Mesothelial cell of epicardium (in vitro differentiated cells): ENCODE measurements around the gene ZNF614. TPM values are rescaled to one million over a fixed set of nuclear protein-coding genes. Genes with fewer than 3 reads are reported as not detected.
A peak's percentile ranks its signal among the peaks of the same experiment; 100 is the strongest.
"Not testable (repeated sequence)": the region's sequence is repeated elsewhere in the genome, so short reads cannot be mapped to it uniquely, and the experiment has no call there.

Experiments used
- DNase-seq, 2 experiments: peaks; one replicate each; pipeline ENCODE4 v3.0.0; 2021; ENCODE audit warnings: low spot score in 2 of 2; ENCODE audit not compliant: unreplicated experiment in 2 of 2
- H3K27ac Mint-ChIP-seq: 2 replicates; pipeline ENCODE4 v1.8.0; 2021; ENCODE audit warnings: mixed read lengths
- H3K27me3 Mint-ChIP-seq: 2 replicates; pipeline ENCODE4 v1.8.0; 2021; ENCODE audit warnings: low read depth, mixed read lengths
- H3K36me3 Mint-ChIP-seq: 2 replicates; pipeline ENCODE4 v1.8.0; 2021; ENCODE audit warnings: mixed read lengths
- H3K4me1 Mint-ChIP-seq: 2 replicates; pipeline ENCODE4 v1.8.0; 2021; ENCODE audit warnings: mixed read lengths
- H3K4me3 Mint-ChIP-seq: 2 replicates; pipeline ENCODE4 v1.8.0; 2021; ENCODE audit warnings: mild to moderate bottlenecking, moderate library complexity, mixed read lengths
- H3K9me3 Mint-ChIP-seq: 2 replicates; pipeline ENCODE4 v1.8.0; 2021; ENCODE audit warnings: mixed read lengths
- total RNA-seq: library from RNA; stranded (reverse); gene quantifications from 3 replicates; pipeline ENCODE4 v1.2.1, GENCODE V29; 2021
- TF ChIP-seq, protein P1 (sequence below): fragments of 200-600 bp; sonication (generic); IDR thresholded peaks from one replicate; pipeline ENCODE4 v1.5.0; 2021; ENCODE audit warnings: antibody characterized with exemption; ENCODE audit not compliant: unreplicated experiment

ZNF614 gene
- total RNA-seq, 1 donor from 2014 or later: 13.9 TPM

DNA sequence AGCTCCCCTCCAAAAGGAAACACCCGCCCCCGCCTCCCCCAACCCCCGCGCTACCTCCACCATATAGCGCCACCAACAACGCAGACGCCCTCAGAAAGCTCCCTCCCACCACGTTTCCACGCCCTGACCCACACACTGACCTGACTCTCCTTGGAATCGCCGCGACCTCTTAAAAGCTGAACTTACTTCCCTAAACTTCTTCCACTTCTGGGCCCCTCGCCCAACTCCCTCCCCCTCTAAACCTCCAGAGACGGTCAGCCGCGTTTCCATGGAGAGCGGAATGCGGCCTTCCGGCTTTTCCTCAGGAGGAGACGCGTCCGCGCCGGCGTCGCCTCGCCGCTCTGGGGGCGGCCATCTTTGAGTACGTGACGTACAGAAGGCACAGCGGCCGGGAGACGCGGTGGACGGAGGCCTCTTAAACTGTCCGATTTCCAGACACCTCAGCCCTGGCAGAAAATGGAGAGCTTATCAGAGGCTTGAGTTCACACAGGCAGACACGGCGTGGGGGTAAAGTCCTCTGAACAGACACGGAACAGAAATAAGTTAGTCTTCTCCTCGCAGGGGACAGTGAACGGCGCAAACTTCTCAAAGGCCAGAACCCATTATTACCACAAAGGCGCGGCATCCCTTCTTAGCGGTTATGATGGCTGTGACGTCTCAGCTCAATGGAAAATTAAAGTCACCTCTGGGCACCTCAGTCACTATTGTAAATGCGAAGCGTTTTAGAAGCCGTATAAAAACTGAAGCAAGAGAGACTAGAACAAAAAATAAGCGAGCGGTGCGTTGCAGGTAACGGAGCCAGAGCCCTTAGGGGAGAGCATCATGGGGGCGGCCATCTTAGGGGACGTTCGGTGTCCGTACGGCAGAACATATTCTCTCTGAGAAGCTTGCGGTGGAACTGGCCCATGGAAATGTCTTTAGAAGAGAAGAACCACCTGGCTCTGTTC is 20.6 kb upstream of the ZNF614 start, which contains the start of gene ZNF432:
Gene ZNF432 (minus strand): TSS at position 284 of the 947 bp plus-strand sequence. CDS start 1,970 bp downstream, outside the sequence.
- peaks cover 42% of the 10 kb centered on the region for H3K9me3 Mint-ChIP-seq
- TF ChIP-seq, protein P1, sequence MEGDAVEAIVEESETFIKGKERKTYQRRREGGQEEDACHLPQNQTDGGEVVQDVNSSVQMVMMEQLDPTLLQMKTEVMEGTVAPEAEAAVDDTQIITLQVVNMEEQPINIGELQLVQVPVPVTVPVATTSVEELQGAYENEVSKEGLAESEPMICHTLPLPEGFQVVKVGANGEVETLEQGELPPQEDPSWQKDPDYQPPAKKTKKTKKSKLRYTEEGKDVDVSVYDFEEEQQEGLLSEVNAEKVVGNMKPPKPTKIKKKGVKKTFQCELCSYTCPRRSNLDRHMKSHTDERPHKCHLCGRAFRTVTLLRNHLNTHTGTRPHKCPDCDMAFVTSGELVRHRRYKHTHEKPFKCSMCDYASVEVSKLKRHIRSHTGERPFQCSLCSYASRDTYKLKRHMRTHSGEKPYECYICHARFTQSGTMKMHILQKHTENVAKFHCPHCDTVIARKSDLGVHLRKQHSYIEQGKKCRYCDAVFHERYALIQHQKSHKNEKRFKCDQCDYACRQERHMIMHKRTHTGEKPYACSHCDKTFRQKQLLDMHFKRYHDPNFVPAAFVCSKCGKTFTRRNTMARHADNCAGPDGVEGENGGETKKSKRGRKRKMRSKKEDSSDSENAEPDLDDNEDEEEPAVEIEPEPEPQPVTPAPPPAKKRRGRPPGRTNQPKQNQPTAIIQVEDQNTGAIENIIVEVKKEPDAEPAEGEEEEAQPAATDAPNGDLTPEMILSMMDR: no peak
- H3K36me3 Mint-ChIP-seq: peaks cover 59% of the 10 kb centered on the region
- peak; percentile 82 to 90 for DNase-seq
- peak within 1 kb of the TSS; percentile 99 for H3K27ac Mint-ChIP-seq
- peaks cover 10% of the 10 kb centered on the region for H3K4me1 Mint-ChIP-seq
- H3K4me3 Mint-ChIP-seq: peak within 1 kb of the TSS; percentile 92
- H3K27me3 Mint-ChIP-seq: no peaks in the 10 kb centered on the region

- Mint-ChIP-seq H3K27ac (no peak overlapping the region), H3K4me1 (no peaks in the 10 kb centered on the region), H3K27me3 (no peaks in the 10 kb centered on the region), H3K36me3 (peaks cover 90% of the 10 kb centered on the region), H3K4me3 (no peak overlapping the region), H3K9me3 (peaks cover 60% of the 10 kb centered on the region)
- TF ChIP-seq, protein P1: no peak
- DNase-seq: no peak
Measured at GRCh38 chr19:52039169-52039568, 11.0 kb upstream of the ZNF614 start.

- DNase-seq: no peak
- Mint-ChIP-seq H3K27ac (no peak overlapping the region), H3K4me1 (no peaks in the 10 kb centered on the region), H3K9me3 (peaks cover 72% of the 10 kb centered on the region), H3K36me3 (peaks cover 83% of the 10 kb centered on the region), H3K27me3 (no peaks in the 10 kb centered on the region), H3K4me3 (no peak overlapping the region)
- TF ChIP-seq, protein P1: no peak
Measured at GRCh38 chr19:52034051-52034728, 6.0 kb upstream of the ZNF614 start.

DNA sequence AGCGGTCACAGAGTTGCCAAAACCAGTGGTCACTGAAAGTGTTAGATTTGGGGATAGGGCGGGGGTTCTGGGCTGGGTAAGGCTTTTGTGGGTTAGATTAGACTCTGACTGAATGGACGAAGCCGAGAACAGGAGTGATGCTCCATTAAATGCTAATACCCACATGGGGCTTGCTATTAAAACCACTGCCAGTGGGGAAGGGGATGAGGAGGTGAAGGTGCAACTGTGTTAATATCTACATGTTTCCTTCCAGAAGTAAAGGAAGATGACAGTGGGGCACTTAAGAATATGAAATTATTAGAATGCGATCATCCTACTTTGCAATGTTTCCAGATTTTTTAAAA is 573 bp upstream of the ZNF614 start:
- peak overlapping the region; percentile 94 for H3K4me3 Mint-ChIP-seq

DNA sequence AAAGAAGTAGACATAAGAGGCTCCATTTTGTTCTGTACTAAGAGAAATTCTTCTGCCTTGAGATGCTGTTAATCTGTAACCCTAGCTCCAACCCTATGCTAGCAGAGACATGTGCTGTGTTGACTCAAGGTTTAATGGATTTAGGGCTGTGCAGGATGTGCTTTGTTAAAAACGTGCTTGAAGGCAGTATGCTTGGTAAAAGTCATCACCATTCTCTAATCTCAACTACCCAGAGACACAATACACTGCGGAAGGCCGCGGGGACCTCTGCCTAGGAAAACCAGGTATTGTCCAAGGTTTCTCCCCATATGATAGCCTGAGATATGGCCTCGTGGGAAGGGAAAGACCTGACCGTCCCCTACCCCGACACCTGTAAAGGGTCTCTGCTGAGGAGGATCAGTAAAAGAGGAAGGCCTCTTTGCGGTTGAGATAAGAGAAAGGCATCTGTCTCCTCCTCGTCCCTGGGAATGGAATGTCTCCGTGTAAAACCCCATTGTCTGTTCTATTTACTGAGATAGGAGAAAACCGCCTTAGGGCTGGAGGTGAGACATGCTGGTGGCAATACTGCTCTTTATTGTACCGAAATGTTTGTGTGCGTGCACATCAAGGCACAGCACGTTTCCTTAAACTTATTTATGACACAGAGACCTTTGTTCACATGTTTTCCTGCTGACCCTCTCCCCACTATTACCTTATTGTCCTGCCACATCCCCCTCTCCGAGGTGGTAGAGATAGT is 1.8 kb downstream of the ZNF614 start:
- peaks cover 68% of the 10 kb centered on the region for H3K36me3 Mint-ChIP-seq
- not testable (repeated sequence) for DNase-seq, H3K27me3 Mint-ChIP-seq
- peaks cover 49% of the 10 kb centered on the region for H3K9me3 Mint-ChIP-seq
- peak overlapping the region; percentile 16 for H3K27ac Mint-ChIP-seq
- peak overlapping the region; percentile 94 for H3K4me3 Mint-ChIP-seq
- peaks cover 18% of the 10 kb centered on the region for H3K4me1 Mint-ChIP-seq

More for the DNA sequence above, 573 bp upstream of the ZNF614 start:
- Mint-ChIP-seq H3K4me1 (peaks cover 18% of the 10 kb centered on the region), H3K9me3 (peaks cover 50% of the 10 kb centered on the region), H3K27me3 (no peaks in the 10 kb centered on the region), H3K27ac (peak overlapping the region; percentile 98), H3K36me3 (peaks cover 62% of the 10 kb centered on the region)
- TF ChIP-seq, protein P1: no peak
- DNase-seq: no peak

DNA sequence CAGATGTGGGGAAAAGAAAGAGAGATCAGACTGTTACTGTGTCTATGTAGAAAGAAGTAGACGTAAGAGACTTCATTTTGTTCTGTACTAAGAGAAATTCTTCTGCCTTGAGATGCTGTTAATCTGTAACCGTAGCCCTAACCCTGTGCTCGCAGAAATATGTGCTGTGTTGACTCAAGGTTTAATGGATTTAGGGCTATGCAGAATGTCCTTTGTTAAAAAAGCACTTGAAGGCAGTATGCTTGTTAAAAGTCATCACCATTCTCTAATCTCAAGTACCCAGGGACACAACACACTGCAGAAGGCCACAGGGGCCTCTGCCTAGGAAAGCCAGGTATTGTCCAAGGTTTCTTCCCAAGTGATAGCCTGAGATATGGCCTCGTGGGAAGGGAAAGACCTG is 3.7 kb downstream of the ZNF614 start:
- not testable (repeated sequence) for DNase-seq, H3K27ac Mint-ChIP-seq, H3K4me3 Mint-ChIP-seq, H3K27me3 Mint-ChIP-seq
- H3K36me3 Mint-ChIP-seq: peaks cover 71% of the 10 kb centered on the region
- H3K9me3 Mint-ChIP-seq: peaks cover 55% of the 10 kb centered on the region
- H3K4me1 Mint-ChIP-seq: peaks cover 18% of the 10 kb centered on the region
